PC-3 (cell line): ENCODE measurements around the gene LAG3. TPM values are rescaled to one million over a fixed set of nuclear protein-coding genes. Genes with fewer than 3 reads are reported as not detected.

Experiments used
- ATAC-seq: fragments of 200-7000 bp; cut with Tn5 transposase; 2 replicates; pipeline ENCODE4 v1.9.1; 2020; ENCODE audit warnings: mild to moderate bottlenecking, moderate library complexity
- Bru-seq: library from RNA; stranded (reverse); fragments of 400-500 nt; gene quantifications from one replicate; lab custom pipeline; 2021; lab: Mats Ljungman, UMichigan
- BruChase-seq, 2 experiments: library from RNA; stranded (reverse); fragments of 400-500 nt; gene quantifications; one replicate each; lab custom pipeline; 2021; lab: Mats Ljungman, UMichigan
- BruUV-seq: library from RNA; stranded (reverse); fragments of 400-500 nt; replicated peaks from 2 replicates; lab custom pipeline; 2021; lab: Mats Ljungman, UMichigan
- CTCF ChIA-PET: fragments of 300-600 bp; sonication (Branson Sonifier 250); formaldehyde crosslinking; loops from one replicate; lab custom pipeline; 2022; ENCODE audit warnings: antibody characterized with exemption; lab: Charles Lee
- POLR2A ChIA-PET: fragments of 300-600 bp; sonication (Branson Sonifier 250); formaldehyde crosslinking; loops from one replicate; lab custom pipeline; 2022; ENCODE audit warnings: antibody characterized with exemption; ENCODE audit not compliant: unreplicated experiment; lab: Charles Lee
- DNase-seq: peaks from one replicate; pipeline ENCODE4 v3.0.0-alpha.2; 2015
- H2AFZ ChIP-seq: fragments of 300-600 bp; sonication (generic); 2 replicates; pipeline ENCODE4 v1.6.0; 2016; ENCODE audit warnings: antibody characterized with exemption, low read length
- H3F3A ChIP-seq: fragments of 300-600 bp; sonication (generic); one replicate; pipeline ENCODE4 v1.6.0; 2017; ENCODE audit warnings: antibody characterized with exemption, low read length, control low read depth, mild to moderate bottlenecking; ENCODE audit not compliant: unreplicated experiment
- H3K27ac ChIP-seq: fragments of 300-600 bp; sonication (generic); 2 replicates; pipeline ENCODE4 v1.5.1; 2016; ENCODE audit warnings: mild to moderate bottlenecking, low read length
- H3K27me3 ChIP-seq: fragments of 300-600 bp; sonication (generic); 2 replicates; pipeline ENCODE4 v1.6.1; 2016; ENCODE audit warnings: low read length, mixed read lengths
- H3K36me3 ChIP-seq: fragments of 300-600 bp; sonication (generic); 2 replicates; pipeline ENCODE4 v1.6.1; 2016; ENCODE audit warnings: low read depth, mixed run types, low read length, mixed read lengths
- H3K4me1 ChIP-seq: fragments of 300-600 bp; sonication (generic); 2 replicates; pipeline ENCODE4 v1.5.1; 2016; ENCODE audit warnings: low read length; ENCODE audit not compliant: insufficient read depth
- H3K4me2 ChIP-seq: fragments of 300-600 bp; sonication (generic); 2 replicates; pipeline ENCODE4 v1.6.0; 2016; ENCODE audit warnings: low read length
- H3K4me3 ChIP-seq: fragments of 300-600 bp; sonication (generic); 2 replicates; pipeline ENCODE4 v1.5.1; 2016; ENCODE audit warnings: mild to moderate bottlenecking, low read length, mixed read lengths
- H3K79me2 ChIP-seq: fragments of 300-600 bp; sonication (generic); 2 replicates; pipeline ENCODE4 v1.6.1; 2017; ENCODE audit warnings: low read length, mixed read lengths
- H3K9ac ChIP-seq: fragments of 300-600 bp; sonication (generic); 2 replicates; pipeline ENCODE4 v1.6.0; 2016; ENCODE audit warnings: mild to moderate bottlenecking, low read length
- H3K9me2 ChIP-seq: fragments of 300-600 bp; sonication (generic); replicated peaks from 2 replicates; pipeline ENCODE4 v1.6.1; 2016; ENCODE audit warnings: mixed run types, low read length, mixed read lengths
- H3K9me3 ChIP-seq: fragments of 300-600 bp; sonication (generic); 2 replicates; pipeline ENCODE4 v1.6.1; 2016; ENCODE audit warnings: low read length, mixed read lengths
- H4K20me1 ChIP-seq: fragments of 300-600 bp; sonication (generic); 2 replicates; pipeline ENCODE4 v1.6.1; 2016; ENCODE audit warnings: low read length, mixed read lengths
- CTCF ChIP-seq: fragments of 300-600 bp; sonication (generic); conservative IDR thresholded peaks from 2 replicates; pipeline ENCODE4 v1.5.1; 2017; ENCODE audit warnings: antibody characterized with exemption, low read depth, mild to moderate bottlenecking, low read length
- EZH2 ChIP-seq: fragments of 300-600 bp; sonication (generic); IDR thresholded peaks from one replicate; pipeline ENCODE4 v1.6.1; 2017; ENCODE audit warnings: antibody characterized with exemption, mild to moderate bottlenecking, low read length; ENCODE audit not compliant: unreplicated experiment
- EZH2phosphoT487 ChIP-seq: fragments of 300-600 bp; sonication (generic); IDR thresholded peaks from 2 replicates; pipeline ENCODE4 v1.6.1; 2018; ENCODE audit warnings: mild to moderate bottlenecking, antibody characterized with exemption, low read length, borderline replicate concordance
- intact Hi-C: fragments of 100-400 bp; cut with micrococcal nuclease; formaldehyde crosslinking; loops from 2 replicates; pipeline ENCODE4 v1.9.0; 2023
- long read RNA-seq: library from polyadenylated mRNA; unstranded; transcript quantifications from one replicate; pipeline ENCODE4 v2.0.0, GENCODE V29; 2021; ENCODE audit not compliant: unreplicated experiment
- total RNA-seq: library from RNA; depleted of rRNA; stranded (reverse); fragments of >200 nt; gene quantifications from 2 replicates; pipeline ENCODE4 v1.2.3, GENCODE V29; 2014; rRNA removed

LAG3 gene
- 0.40 and 0.58 TPM in 2 replicates for total RNA-seq
- Bru-seq, nascent RNA, result percentile 32 among the genes with signal in this experiment
- BruChase-seq, experiment 1, labeled RNA remaining after a 6-hour chase, result percentile 44 among the genes with signal in this experiment
- percentile 38 among the genes with signal in this experiment for BruChase-seq, experiment 2, labeled RNA remaining after a 2-hour chase
- long read RNA-seq, result 0 reads

- Histone ChIP-seq H3F3A (no peaks in the 10 kb centered on the region), H3K9me2 (no peaks in the 10 kb centered on the region), H3K79me2 (peaks cover 22% of the 10 kb centered on the region), H3K4me2 (no peak within 1 kb of the TSS), H3K9me3 (no peaks in the 10 kb centered on the region), H3K27me3 (no peaks in the 10 kb centered on the region), H3K36me3 (no peaks in the 10 kb centered on the region), H4K20me1 (no peaks in the 10 kb centered on the region; the same call in 1 of the 2 replicates), H3K4me1 (peaks cover 12% of the 10 kb centered on the region), H2AFZ (no peak within 1 kb of the TSS), H3K9ac (no peak within 1 kb of the TSS), H3K27ac (no peak within 1 kb of the TSS), H3K4me3 (no peak within 1 kb of the TSS)
- ChIA-PET POLR2A (no interaction called here), CTCF (interaction anchor here (1.0 kb wide), 1 partner anchor 19 kb away, joined by 3 read pairs; the partner anchor contains the start of gene MLF2)
- ATAC-seq, result no peak
- no TSS peak for BruUV-seq
- intact Hi-C loops, result no loop called here
- no peak for DNase-seq
- TF ChIP-seq CTCF (no peak), EZH2 (no peak), EZH2phosphoT487 (no peak)
Observed at GRCh38 chr12:6772331-6772695, at the start of gene LAG3. Gene LAG3, plus strand, starts transcription at chr12:6772520. Its CDS starts 333 bp downstream, at chr12:6772853.

- TF ChIP-seq EZH2 (no peak), EZH2phosphoT487 (no peak), CTCF (no peak)
- Histone ChIP-seq H3K4me1 (peaks cover 17% of the 10 kb centered on the region), H3K9me2 (no peaks in the 10 kb centered on the region), H4K20me1 (no peaks in the 10 kb centered on the region), H3K9ac (peak overlapping the region; percentile 88; the same call in 1 of the 2 replicates), H3K4me2 (peak overlapping the region; percentile 98), H3K36me3 (no peaks in the 10 kb centered on the region), H3F3A (no peaks in the 10 kb centered on the region), H3K27me3 (no peaks in the 10 kb centered on the region), H2AFZ (no peak overlapping the region), H3K4me3 (peak overlapping the region; percentile 85), H3K27ac (no peak overlapping the region), H3K79me2 (peaks cover 13% of the 10 kb centered on the region), H3K9me3 (no peaks in the 10 kb centered on the region)
- ATAC-seq (no peak), DNase-seq (no peak)
- ChIA-PET CTCF (no interaction called here), POLR2A (no interaction called here)
- intact Hi-C loops, result no loop called here
- BruUV-seq, result no TSS peak
Observed at GRCh38 chr12:6722863-6723262, 49.5 kb upstream of the LAG3 start.
